Measurements from ENCODE around the gene NTSR1. TPM values are rescaled to one million over a fixed set of nuclear protein-coding genes. Genes with fewer than 3 reads are reported as not detected.

The NTSR1 gene
- polyA plus RNA-seq, 1 donor from 2014 or later: 0.05 TPM

DNA sequence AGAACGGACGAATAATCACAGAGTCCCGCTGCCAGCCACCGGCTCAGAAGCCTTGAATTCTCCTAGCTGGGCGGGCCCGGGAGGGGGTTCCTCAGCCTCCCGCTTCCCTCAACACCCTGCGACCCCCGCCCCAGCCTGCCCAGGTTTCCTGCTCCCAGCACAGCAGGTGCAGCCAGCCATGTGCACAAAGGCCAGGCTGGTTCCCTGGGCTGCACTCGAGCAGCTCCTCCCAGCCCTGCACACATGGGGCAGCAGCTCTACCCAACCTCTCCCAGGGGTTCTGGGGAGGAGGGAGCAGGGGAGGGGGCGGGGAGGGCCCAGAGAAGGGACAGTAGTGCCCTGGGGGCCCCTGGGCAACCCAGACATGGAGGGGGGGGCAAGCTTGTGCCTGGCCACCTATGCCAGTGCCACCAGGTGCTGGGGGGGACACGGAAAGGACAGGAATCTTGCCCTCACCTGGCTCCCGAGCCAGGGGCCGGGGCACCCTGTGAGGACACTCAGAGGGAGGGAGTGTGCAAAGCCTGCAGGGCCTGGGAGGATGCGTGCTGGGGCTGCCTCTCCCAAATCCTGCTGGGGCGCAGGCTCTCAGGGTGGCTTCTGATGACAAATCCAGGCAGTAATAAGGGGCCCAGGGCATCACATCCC lies 1.2 kb upstream of the NTSR1 start:
- H3K36me3 ChIP-seq (ENCODE audit: insufficient read depth, low read length): no peaks in the 10 kb centered on the region
- no peak overlapping the region for H3K27ac ChIP-seq (ENCODE audit: low read length)
- peaks cover 34% of the 10 kb centered on the region for H3K27me3 ChIP-seq (ENCODE audit: insufficient read depth, low read depth, low read length)
- H3K9ac ChIP-seq (ENCODE audit: low read length): no peak overlapping the region
- no peak overlapping the region for H3K4me2 ChIP-seq (ENCODE audit: low read length)
- no peaks in the 10 kb centered on the region for H3K9me3 ChIP-seq (ENCODE audit: low read length)
- no peaks in the 10 kb centered on the region for H3K79me2 ChIP-seq (replicated peaks; ENCODE audit: insufficient read depth, low read length)
- H2AFZ ChIP-seq (ENCODE audit: low read depth, low read length): no peak overlapping the region
- H3F3A ChIP-seq (ENCODE audit: insufficient read depth, low read length, poor library complexity, severe bottlenecking): no peaks in the 10 kb centered on the region
- no peaks in the 10 kb centered on the region for H3K9me2 ChIP-seq (ENCODE audit: insufficient read depth, low read length)
- TF ChIP-seq, protein P1, sequence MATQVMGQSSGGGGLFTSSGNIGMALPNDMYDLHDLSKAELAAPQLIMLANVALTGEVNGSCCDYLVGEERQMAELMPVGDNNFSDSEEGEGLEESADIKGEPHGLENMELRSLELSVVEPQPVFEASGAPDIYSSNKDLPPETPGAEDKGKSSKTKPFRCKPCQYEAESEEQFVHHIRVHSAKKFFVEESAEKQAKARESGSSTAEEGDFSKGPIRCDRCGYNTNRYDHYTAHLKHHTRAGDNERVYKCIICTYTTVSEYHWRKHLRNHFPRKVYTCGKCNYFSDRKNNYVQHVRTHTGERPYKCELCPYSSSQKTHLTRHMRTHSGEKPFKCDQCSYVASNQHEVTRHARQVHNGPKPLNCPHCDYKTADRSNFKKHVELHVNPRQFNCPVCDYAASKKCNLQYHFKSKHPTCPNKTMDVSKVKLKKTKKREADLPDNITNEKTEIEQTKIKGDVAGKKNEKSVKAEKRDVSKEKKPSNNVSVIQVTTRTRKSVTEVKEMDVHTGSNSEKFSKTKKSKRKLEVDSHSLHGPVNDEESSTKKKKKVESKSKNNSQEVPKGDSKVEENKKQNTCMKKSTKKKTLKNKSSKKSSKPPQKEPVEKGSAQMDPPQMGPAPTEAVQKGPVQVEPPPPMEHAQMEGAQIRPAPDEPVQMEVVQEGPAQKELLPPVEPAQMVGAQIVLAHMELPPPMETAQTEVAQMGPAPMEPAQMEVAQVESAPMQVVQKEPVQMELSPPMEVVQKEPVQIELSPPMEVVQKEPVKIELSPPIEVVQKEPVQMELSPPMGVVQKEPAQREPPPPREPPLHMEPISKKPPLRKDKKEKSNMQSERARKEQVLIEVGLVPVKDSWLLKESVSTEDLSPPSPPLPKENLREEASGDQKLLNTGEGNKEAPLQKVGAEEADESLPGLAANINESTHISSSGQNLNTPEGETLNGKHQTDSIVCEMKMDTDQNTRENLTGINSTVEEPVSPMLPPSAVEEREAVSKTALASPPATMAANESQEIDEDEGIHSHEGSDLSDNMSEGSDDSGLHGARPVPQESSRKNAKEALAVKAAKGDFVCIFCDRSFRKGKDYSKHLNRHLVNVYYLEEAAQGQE (IDR thresholded peaks at IDR 0.05; ENCODE audit: borderline replicate concordance): no peak
- no peak for TF ChIP-seq TAF1 (IDR thresholded peaks at IDR 0.05; ENCODE audit: low read depth)
- no peak for TF ChIP-seq MXI1 (conservative IDR thresholded peaks at IDR 0.05; ENCODE audit: poor library complexity, severe bottlenecking)
- no peak for TF ChIP-seq CTCF (IDR thresholded peaks at IDR 0.05; ENCODE audit: poor library complexity, severe bottlenecking)
- no peak for TF ChIP-seq POLR2AphosphoS5 (IDR thresholded peaks at IDR 0.05)
- no peak for TF ChIP-seq EP300 (conservative IDR thresholded peaks at IDR 0.05; ENCODE audit: poor library complexity, severe bottlenecking)
- no peak for TF ChIP-seq RAD21 (conservative IDR thresholded peaks at IDR 0.05)
- TF ChIP-seq EZH2 (IDR thresholded peaks at IDR 0.05; ENCODE audit: borderline replicate concordance, insufficient read depth, low read length, poor library complexity, severe bottlenecking): no peak
- TF ChIP-seq SMC3 (conservative IDR thresholded peaks at IDR 0.05; ENCODE audit: poor library complexity): no peak
- H4K20me1 ChIP-seq (ENCODE audit: insufficient read depth): no peaks in the 10 kb centered on the region
- H3K4me3 ChIP-seq (ENCODE audit: low read length): no peak overlapping the region

GRCh38 chr20:62707921-62708521 lies 615 bp upstream of the NTSR1 start:
- Histone ChIP-seq H3K9ac (ENCODE audit: low read length) (peak overlapping the region; percentile 23), H3K9me2 (ENCODE audit: insufficient read depth, low read length) (no peaks in the 10 kb centered on the region), H3F3A (ENCODE audit: insufficient read depth, low read length, poor library complexity, severe bottlenecking) (no peaks in the 10 kb centered on the region), H3K79me2 (replicated peaks; ENCODE audit: insufficient read depth, low read length) (no peaks in the 10 kb centered on the region), H3K9me3 (ENCODE audit: low read length) (no peaks in the 10 kb centered on the region), H3K36me3 (ENCODE audit: insufficient read depth, low read length) (no peaks in the 10 kb centered on the region), H3K4me2 (ENCODE audit: low read length) (no peak overlapping the region), H3K4me3 (ENCODE audit: low read length) (peak overlapping the region; percentile 56), H3K27me3 (ENCODE audit: insufficient read depth, low read depth, low read length) (peaks cover 34% of the 10 kb centered on the region), H2AFZ (ENCODE audit: low read depth, low read length) (no peak overlapping the region), H4K20me1 (ENCODE audit: insufficient read depth) (no peaks in the 10 kb centered on the region), H3K27ac (ENCODE audit: low read length) (no peak overlapping the region)
- TF ChIP-seq CTCF (IDR thresholded peaks at IDR 0.05; ENCODE audit: poor library complexity, severe bottlenecking): peak; percentile 42
- TF ChIP-seq RAD21 (conservative IDR thresholded peaks at IDR 0.05): no peak

Data from neural cell (in vitro differentiated cells).